ENCODE results near the gene NIT1.

Gene NIT1

DNA sequence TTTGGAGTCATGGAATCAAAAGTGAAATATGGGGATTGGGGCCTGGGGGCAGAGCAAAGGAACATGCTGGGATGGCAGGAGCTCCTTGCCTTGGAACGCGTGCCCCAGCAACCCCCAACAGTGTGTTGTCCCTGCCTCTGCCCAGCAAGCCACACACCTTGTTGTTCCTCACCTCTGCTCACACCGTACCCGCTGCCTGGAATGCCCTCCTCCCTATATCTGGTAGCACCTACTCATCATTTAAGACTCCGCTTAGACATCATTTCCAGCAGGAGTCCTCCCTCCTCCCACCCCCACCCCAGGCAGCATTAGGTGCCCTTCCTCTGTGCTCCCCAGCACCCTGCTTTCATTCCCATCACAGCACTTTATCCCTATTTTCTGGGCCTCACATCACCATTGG, 36.4 kb upstream of the NIT1 start:
- no peak overlapping the region for H3K27ac ChIP-seq
- TF ChIP-seq ZFX (IDR thresholded peaks at IDR 0.05): no peak
- TF ChIP-seq, protein P1, sequence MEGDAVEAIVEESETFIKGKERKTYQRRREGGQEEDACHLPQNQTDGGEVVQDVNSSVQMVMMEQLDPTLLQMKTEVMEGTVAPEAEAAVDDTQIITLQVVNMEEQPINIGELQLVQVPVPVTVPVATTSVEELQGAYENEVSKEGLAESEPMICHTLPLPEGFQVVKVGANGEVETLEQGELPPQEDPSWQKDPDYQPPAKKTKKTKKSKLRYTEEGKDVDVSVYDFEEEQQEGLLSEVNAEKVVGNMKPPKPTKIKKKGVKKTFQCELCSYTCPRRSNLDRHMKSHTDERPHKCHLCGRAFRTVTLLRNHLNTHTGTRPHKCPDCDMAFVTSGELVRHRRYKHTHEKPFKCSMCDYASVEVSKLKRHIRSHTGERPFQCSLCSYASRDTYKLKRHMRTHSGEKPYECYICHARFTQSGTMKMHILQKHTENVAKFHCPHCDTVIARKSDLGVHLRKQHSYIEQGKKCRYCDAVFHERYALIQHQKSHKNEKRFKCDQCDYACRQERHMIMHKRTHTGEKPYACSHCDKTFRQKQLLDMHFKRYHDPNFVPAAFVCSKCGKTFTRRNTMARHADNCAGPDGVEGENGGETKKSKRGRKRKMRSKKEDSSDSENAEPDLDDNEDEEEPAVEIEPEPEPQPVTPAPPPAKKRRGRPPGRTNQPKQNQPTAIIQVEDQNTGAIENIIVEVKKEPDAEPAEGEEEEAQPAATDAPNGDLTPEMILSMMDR (conservative IDR thresholded peaks at IDR 0.05): no peak

DNA sequence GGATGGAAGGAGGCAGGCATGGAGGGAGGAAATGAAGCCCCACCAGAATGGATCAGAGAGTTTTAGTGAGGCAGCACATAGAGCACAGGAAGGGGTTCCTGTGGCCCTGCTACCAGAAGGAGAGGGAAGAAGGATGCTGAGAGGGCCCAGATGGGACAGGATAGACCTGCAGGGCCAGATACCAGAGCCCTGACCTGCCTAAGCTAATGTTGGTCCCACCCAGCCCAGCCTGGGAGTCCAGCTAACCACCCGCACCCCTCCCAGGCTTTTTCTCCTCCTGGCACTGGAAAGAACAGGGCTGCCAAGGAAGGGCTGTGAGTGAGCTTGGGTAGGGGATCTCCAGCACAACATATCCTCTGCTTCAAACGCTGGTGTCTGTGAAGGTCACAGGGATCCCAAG, 35.4 kb upstream of the NIT1 start:
- no peak for TF ChIP-seq ZFX (IDR thresholded peaks at IDR 0.05)
- TF ChIP-seq, protein P1 (conservative IDR thresholded peaks at IDR 0.05): no peak
- H3K27ac ChIP-seq: peak overlapping the region; percentile 51

DNA sequence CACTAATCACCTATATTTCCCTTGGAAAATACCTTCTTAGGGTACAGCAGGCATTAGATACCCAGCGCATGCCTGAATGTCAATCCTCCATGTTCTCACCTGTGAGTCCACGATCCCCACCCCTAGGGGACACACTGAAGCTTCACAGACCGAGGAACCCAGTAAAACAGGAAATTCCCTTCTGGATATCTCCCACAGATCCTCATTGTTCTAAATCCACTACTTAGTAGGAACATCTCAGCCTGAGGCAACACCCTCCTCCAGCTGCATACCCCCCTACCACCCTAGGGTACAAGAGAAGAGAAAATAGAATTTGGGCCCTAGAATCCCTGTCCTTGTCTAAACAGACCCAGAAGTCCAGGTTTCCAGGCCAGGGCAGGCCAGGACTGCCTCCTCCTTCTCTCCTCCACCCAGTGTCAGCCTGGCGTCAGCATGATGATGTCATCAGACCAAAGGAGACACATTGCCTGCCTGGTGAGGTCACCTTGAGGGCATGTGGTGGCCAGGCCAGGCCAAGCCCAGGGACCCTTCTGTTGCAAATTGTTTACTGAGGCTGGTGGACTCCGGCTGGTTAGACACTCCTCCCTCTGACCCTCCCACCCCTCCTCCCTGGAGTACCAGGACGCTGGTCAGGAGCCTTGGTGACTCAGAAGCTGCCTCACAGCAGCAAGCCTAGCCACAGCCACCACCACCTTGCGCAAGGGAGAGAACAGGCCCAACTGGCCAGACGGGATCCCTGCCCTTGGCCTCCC, 34.7 kb upstream of the NIT1 start:
- no peak for TF ChIP-seq ZFX (IDR thresholded peaks at IDR 0.05)
- TF ChIP-seq, protein P1 (conservative IDR thresholded peaks at IDR 0.05): no peak

DNA sequence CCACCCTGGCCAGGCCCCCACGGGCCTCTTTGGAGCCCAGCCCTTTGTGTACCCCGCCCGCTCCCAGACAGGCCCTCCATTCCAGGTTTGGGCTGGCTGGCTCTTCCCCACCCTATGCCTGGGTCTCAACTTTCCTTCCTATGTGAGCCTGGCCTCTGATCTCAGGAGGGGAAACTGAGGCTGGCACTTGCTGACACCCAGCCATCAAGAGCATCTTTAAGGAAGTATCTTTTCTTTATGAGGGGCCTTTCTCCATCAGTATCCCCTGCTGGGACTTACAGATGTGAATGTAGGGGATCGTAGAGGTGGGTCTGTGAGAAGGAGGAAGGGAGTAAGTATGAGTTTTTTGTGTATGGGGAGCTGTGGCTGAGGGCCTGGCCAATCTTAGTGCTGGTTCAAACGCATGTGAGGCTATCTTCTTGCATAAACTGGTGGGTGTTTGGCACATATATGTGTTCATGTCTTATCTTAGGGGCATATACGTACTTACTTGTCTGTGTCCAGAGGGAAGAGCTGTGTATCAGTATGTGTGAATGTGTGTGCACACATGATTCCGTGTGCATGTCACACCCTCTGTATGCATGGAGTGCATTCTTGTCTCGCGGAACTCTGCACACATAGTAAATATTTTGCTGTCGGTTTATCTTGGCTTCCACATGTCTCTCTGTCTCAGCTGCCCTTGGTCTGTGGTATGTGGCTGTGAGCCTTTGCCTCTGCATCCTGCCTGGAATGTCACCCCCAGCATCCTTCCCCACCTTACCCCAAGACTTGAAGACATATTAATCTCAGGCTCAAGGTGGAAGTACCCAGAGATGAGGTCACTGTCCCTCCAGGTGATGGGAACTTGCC, 33.9 kb upstream of the NIT1 start:
- no peak for TF ChIP-seq ZFX (IDR thresholded peaks at IDR 0.05)
- TF ChIP-seq, protein P1 (conservative IDR thresholded peaks at IDR 0.05): no peak
- peak overlapping the region; percentile 51 for H3K27ac ChIP-seq

More for the DNA sequence above, 34.7 kb upstream of the NIT1 start:
- H3K27ac ChIP-seq: peak overlapping the region; percentile 51

DNA sequence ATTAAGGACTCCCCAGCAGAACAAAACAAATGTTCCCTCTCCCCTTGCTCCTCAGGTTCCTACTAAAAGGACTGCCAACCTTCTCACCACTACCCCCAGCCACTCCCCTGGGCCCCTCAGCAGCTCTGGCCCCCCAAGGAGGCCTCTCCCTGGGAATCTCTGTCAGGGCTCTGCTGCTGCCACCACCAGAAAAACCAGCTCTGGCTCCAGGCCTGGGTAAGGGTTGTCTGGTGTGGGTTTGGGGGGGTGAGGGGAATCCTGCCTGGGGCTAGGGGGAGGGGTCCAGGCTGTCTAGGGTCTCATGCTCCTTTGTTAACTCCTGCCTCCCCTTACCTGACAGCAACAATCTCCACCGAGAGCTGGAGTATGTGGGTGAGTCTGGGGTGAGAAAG, 33.3 kb upstream of the NIT1 start:
- TF ChIP-seq ZFX (IDR thresholded peaks at IDR 0.05): no peak
- TF ChIP-seq, protein P1 (conservative IDR thresholded peaks at IDR 0.05): no peak
- H3K27ac ChIP-seq: peak overlapping the region; percentile 51; the same call in 1 of the 2 replicates

DNA sequence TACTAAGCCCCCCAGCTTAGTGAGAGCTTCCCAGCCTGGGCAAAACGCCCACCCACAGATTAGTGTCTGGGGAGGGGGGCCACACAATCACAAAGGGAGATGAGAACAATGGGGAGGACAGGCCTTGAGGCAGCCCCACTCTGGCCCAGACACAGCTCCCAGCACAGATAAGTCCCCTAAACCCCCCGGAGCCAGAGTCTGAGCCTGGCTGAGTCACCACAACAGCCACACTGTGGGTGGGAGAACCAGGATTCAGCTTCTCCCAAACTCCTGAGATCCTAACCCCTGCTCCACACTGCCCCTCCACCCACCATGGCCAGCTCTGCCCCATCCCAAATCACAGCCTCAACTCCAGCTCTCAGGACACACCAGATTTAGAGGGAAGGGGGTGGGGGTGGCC, 32.7 kb upstream of the NIT1 start:
- H3K27ac ChIP-seq: no peak overlapping the region
- TF ChIP-seq, protein P1 (conservative IDR thresholded peaks at IDR 0.05): no peak
- no peak for TF ChIP-seq ZFX (IDR thresholded peaks at IDR 0.05)

DNA sequence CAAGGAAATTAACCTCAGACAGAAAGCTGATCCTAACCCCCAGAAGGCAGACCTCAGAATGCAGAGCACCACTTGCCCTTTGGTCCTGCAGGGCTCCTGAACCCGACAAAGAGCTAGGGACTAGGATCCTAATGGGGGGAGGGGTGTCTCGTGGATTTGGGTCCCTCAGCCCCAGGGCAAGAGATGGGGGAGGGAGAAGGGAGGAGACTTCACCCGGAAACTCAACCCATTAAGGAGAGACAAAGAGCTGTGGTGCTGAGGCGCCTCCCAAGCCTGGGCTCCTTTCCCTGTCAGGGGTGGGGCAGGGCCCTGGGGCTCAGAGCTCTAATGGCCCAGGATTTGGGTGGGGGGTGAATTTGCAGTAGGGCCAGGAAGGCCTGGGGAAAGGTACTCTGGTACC, 31.4 kb upstream of the NIT1 start:
- TF ChIP-seq, protein P1 (conservative IDR thresholded peaks at IDR 0.05): no peak
- TF ChIP-seq ZFX (IDR thresholded peaks at IDR 0.05): no peak
- H3K27ac ChIP-seq: no peak overlapping the region

All from C4-2B (cell line).